Mucosa of stomach (tissue), 1 donor: ENCODE results near the gene DCBLD2.

Source experiments
- H3K27me3 ChIP-seq: one replicate; pipeline ENCODE4 v1.7.0; 2013; ENCODE audit warnings: mild to moderate bottlenecking, low read length; ENCODE audit not compliant: control insufficient read depth, insufficient read depth
- H3K36me3 ChIP-seq: one replicate; pipeline ENCODE4 v1.7.0; 2013; ENCODE audit warnings: low read length; ENCODE audit not compliant: control insufficient read depth, insufficient read depth
- H3K4me1 ChIP-seq: one replicate; pipeline ENCODE4 v1.7.0; 2013; ENCODE audit warnings: mild to moderate bottlenecking, low read length; ENCODE audit not compliant: control insufficient read depth, insufficient read depth
- H3K4me3 ChIP-seq: one replicate; pipeline ENCODE4 v1.7.0; 2013; ENCODE audit warnings: low read length
- H3K9ac ChIP-seq: one replicate; pipeline ENCODE4 v1.7.0; 2013; ENCODE audit warnings: mild to moderate bottlenecking, low read length, moderate library complexity
- H3K9me3 ChIP-seq: one replicate; pipeline ENCODE4 v1.7.0; 2013; ENCODE audit warnings: mild to moderate bottlenecking, low read length, moderate library complexity; ENCODE audit not compliant: control insufficient read depth
- donor health status: Pancreatic carcinoma.

DCBLD2 gene

DNA sequence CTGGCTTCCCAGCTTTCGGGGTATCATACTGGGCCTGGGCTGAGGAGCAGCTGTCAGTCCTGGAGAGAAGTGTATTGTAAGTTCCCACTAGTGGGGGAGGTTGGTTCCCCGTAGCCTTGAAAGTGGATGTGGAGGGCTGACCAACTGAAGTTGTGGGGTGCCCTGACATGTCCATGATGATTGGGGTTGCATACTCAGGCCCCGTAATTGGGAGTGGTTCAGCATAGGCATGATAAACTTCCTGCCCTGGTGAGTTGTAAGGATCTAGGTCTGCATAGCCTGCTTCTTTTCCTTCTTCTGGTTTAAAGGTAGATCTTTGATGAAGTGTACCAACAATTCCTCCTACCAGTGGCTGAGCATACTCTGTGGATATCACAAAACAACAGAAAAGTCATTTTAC is 102.0 kb downstream of the DCBLD2 start:
- Histone ChIP-seq H3K36me3 (no peaks in the 10 kb centered on the region), H3K4me3 (no peak overlapping the region), H3K27me3 (no peaks in the 10 kb centered on the region), H3K4me1 (no peaks in the 10 kb centered on the region), H3K9ac (no peak overlapping the region), H3K9me3 (no peaks in the 10 kb centered on the region)

- Histone ChIP-seq H3K4me3 (no peak overlapping the region), H3K4me1 (no peaks in the 10 kb centered on the region), H3K9ac (no peak overlapping the region), H3K27me3 (no peaks in the 10 kb centered on the region), H3K36me3 (no peaks in the 10 kb centered on the region), H3K9me3 (no peaks in the 10 kb centered on the region)
Observed at GRCh38 chr3:98798820-98799219, 102.7 kb downstream of the DCBLD2 start.

DNA sequence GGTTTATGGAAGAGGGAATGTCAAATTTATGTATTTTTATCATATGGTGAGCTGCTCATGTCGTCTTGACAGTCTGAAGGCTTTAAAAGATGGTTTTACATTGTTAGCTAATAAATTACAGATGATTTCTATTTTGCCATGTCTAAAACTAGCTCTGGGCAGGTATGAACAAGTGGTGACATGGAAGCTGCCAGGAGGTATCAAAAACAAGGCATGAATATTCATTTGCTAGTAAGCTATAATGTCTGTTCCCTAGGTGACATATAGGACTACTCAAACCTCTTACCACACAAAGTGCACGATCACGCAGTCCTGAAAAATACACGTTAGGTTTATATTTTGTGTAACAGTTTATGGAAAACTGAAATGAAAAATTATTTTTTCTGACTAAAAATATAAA is 103.6 kb downstream of the DCBLD2 start:
- Histone ChIP-seq H3K27me3 (no peaks in the 10 kb centered on the region), H3K4me3 (no peak overlapping the region), H3K36me3 (no peaks in the 10 kb centered on the region), H3K4me1 (no peaks in the 10 kb centered on the region), H3K9me3 (no peaks in the 10 kb centered on the region), H3K9ac (no peak overlapping the region)

GRCh38 chr3:98796334-98796733 is 105.2 kb downstream of the DCBLD2 start:
- no peak overlapping the region for H3K4me3 ChIP-seq
- H3K36me3 ChIP-seq: no peaks in the 10 kb centered on the region

GRCh38 chr3:98793971-98794370 is 107.5 kb downstream of the DCBLD2 start:
- no peaks in the 10 kb centered on the region for H3K4me1 ChIP-seq
- H3K27me3 ChIP-seq: no peaks in the 10 kb centered on the region
- H3K9me3 ChIP-seq: no peaks in the 10 kb centered on the region
- H3K9ac ChIP-seq: no peak overlapping the region
- H3K36me3 ChIP-seq: no peaks in the 10 kb centered on the region
- H3K4me3 ChIP-seq: no peak overlapping the region

More at GRCh38 chr3:98796334-98796733, 105.2 kb downstream of the DCBLD2 start:
- Histone ChIP-seq H3K9me3 (no peaks in the 10 kb centered on the region), H3K9ac (no peak overlapping the region), H3K27me3 (no peaks in the 10 kb centered on the region), H3K4me1 (no peaks in the 10 kb centered on the region)

GRCh38 chr3:98791341-98792325 is 109.9 kb downstream of the DCBLD2 start:
- Histone ChIP-seq H3K36me3 (no peaks in the 10 kb centered on the region), H3K4me1 (no peaks in the 10 kb centered on the region), H3K4me3 (no peak overlapping the region), H3K9me3 (no peaks in the 10 kb centered on the region), H3K27me3 (no peaks in the 10 kb centered on the region), H3K9ac (no peak overlapping the region)

GRCh38 chr3:98788651-98789050 is 112.8 kb downstream of the DCBLD2 start:
- no peak overlapping the region for H3K4me3 ChIP-seq
- H3K9me3 ChIP-seq: no peaks in the 10 kb centered on the region
- H3K4me1 ChIP-seq: no peaks in the 10 kb centered on the region
- no peaks in the 10 kb centered on the region for H3K36me3 ChIP-seq
- no peak overlapping the region for H3K9ac ChIP-seq
- H3K27me3 ChIP-seq: no peaks in the 10 kb centered on the region

- Histone ChIP-seq H3K9ac (no peak overlapping the region), H3K27me3 (no peaks in the 10 kb centered on the region), H3K4me3 (no peak overlapping the region), H3K9me3 (no peaks in the 10 kb centered on the region), H3K36me3 (no peaks in the 10 kb centered on the region), H3K4me1 (no peaks in the 10 kb centered on the region)
Observed at GRCh38 chr3:98787181-98787580, 114.3 kb downstream of the DCBLD2 start.

DNA sequence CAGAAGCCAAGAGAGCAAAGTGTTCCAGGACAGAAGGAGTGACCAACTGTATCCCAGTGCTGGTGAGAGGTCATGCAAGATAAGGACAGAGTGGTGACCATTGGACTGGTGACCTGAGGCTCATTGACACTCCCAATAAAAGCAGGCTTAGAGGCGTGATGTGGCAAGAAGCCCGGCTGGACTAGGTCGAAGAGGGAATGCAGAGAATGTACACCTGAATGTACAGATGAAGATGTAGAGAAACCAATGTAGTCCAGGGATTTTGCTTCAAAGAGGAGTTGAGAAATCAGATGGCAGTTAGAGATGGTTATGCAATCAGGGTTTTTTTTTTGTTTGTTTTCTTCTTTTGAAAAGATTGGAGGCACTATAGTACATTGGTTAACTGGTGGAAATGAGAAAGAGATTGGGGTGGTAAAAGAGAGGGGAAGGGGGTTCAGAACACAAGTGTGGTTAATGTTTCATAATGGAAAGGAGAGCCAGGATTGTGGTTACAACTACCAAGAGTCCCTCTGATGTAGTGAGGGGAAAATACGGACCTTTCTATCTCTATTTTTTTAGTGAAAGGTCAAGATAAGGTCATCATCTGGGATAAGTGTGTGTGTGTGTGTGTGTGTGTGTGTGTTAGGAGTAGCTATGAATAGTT is 115.0 kb downstream of the DCBLD2 start:
- Histone ChIP-seq H3K9ac (no peak overlapping the region), H3K4me1 (no peaks in the 10 kb centered on the region), H3K9me3 (no peaks in the 10 kb centered on the region), H3K4me3 (no peak overlapping the region), H3K27me3 (no peaks in the 10 kb centered on the region), H3K36me3 (no peaks in the 10 kb centered on the region)

- Histone ChIP-seq H3K9ac (no peak overlapping the region), H3K4me3 (no peak overlapping the region), H3K4me1 (no peaks in the 10 kb centered on the region), H3K36me3 (no peaks in the 10 kb centered on the region), H3K9me3 (no peaks in the 10 kb centered on the region), H3K27me3 (no peaks in the 10 kb centered on the region)
Observed at GRCh38 chr3:98784666-98785600, 116.6 kb downstream of the DCBLD2 start.

GRCh38 chr3:98784042-98784441 is 117.5 kb downstream of the DCBLD2 start:
- H3K9ac ChIP-seq: no peak overlapping the region
- H3K4me3 ChIP-seq: no peak overlapping the region
- H3K4me1 ChIP-seq: no peaks in the 10 kb centered on the region

More at GRCh38 chr3:98784042-98784441, 117.5 kb downstream of the DCBLD2 start:
- no peaks in the 10 kb centered on the region for H3K9me3 ChIP-seq
- H3K27me3 ChIP-seq: no peaks in the 10 kb centered on the region
- no peaks in the 10 kb centered on the region for H3K36me3 ChIP-seq
